Right renal cortex interstitium (tissue), 3 donors: Measurements from ENCODE around the gene SLC37A2. TPM values are rescaled to one million over a fixed set of nuclear protein-coding genes. Genes with fewer than 3 reads are reported as not detected.

ENCODE experiments used
- DNase-seq, 3 donors: peaks; one replicate each; pipeline ENCODE4 v3.0.0-alpha.2; 2013; ENCODE audit warnings: low read depth in 3 of 3, low spot score in 2 of 3
- polyA plus RNA-seq, 3 donors: library from polyadenylated mRNA; unstranded; fragments of 120-200 nt; gene quantifications; one replicate each; pipeline ENCODE4 v1.2.1, GENCODE V29; 2013; ENCODE audit not compliant: insufficient read length in 3 of 3

SLC37A2 gene
- polyA plus RNA-seq, 3 donors = 1.0 to 1.5 (median 1.4) TPM

DNA sequence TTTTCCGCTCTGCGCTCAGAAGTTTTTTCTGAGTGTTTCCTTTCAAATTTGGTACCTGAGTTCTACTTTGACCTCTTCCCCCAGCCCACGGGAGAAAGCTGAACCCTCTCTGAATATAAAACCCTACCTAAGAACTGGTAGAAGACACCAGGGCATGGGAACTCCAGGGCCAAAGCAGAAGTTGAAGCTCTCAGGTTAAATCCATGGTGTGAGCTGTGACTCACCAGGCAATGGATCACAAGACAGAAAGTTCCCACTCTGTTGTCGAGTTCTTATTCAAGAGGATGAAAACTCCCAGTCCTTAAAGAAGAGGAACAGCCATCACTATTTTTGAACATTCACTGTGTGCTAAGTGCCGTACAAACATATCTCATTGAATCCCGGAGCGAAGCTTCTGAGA, 39.4 kb downstream of the SLC37A2 start:
- no peak for DNase-seq

DNA sequence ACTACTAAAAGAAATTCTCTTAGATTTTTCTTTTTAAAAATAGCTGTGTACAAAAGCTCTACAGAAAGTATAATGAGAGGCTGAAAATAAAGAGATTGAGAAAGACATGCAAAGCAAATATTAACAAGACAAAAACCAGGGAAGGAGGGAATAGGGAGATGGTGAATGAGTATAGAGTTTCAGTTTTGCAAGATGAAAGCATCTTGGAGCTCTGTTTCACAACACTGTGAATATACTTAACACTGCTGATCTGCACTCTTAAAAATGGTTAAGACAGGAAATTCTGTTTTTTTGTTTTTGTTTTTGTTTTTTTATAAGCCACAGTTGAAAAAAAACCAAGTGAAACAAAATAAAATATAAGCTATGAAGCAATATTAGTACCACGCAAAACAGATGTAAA, 42.8 kb downstream of the SLC37A2 start:
- no peak for DNase-seq

- no peak for DNase-seq
These were observed 45.4 kb downstream of the SLC37A2 start for GRCh38 chr11:125108469-125108868.

GRCh38 chr11:125110506-125110905, 47.4 kb downstream of the SLC37A2 start:
- no peak for DNase-seq

DNA sequence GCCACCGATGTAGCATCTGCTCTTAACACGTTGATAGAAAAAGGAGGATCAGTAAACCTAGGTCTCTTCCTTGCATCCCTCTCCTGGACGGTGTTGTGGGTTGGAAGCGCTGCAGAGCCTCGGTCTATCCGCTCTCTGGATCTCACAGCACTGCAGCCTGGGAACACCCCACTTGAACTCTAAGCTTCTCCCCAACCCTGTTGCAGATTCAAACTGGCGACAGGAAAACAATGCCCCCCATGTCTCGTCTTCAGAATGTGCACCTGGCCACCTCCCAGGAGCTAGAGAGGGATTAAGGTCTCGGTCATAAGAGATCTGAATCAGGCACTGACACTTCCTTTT, 47.9 kb downstream of the SLC37A2 start:
- DNase-seq = peak in 2 of 3 donors; percentile 23 to 27

DNA sequence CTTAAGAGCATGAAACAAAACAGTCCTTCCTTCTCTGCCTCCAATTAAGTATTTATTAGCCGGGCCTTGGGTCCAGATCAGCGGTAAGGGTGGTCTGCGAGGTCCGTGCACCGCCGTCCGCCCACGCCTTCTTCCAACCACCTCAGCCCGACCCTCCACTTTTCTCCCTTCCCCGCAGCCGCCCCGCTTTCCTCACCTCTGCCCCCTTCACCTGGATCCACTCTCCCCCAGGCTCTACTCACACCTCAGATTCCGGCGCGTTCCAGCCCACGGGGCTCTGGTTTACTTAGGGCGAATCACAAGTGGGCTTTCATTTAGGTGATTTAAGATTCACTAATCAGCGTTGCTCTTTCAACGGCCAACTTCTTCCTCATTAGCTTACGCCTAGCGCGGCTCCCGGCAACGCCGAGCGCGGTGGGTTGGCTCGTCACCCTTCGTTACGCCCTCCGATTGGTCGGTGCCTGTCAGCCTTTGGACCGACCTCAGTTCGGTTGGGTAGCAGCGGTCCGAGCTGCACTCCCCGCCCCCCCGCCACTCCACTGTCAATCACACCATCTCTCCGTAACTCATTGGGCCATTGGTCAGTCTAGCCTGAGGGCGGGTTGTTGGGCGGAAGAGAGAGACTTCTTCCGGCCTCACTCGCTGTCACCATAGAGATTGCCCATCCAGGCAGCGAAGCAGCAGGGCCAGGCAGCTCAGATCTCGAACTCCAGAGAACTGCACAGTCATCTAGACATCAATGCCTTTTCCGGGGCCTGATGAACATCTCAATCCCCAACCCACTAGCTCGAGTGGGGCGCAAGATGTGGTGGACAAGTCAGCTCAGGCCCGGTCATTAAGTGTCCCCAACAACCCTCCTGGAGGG, 48.5 kb downstream of the SLC37A2 start, which contains the start of gene TMEM218:
Gene TMEM218, minus strand, starts transcription at position 284 of the 865 bp plus-strand sequence. CDS start 9,385 bp downstream, outside the sequence.
- peak; percentile 95 to 97 (median 97) for DNase-seq

- no peak for DNase-seq
These were observed 49.1 kb downstream of the SLC37A2 start for GRCh38 chr11:125112208-125112604.

DNA sequence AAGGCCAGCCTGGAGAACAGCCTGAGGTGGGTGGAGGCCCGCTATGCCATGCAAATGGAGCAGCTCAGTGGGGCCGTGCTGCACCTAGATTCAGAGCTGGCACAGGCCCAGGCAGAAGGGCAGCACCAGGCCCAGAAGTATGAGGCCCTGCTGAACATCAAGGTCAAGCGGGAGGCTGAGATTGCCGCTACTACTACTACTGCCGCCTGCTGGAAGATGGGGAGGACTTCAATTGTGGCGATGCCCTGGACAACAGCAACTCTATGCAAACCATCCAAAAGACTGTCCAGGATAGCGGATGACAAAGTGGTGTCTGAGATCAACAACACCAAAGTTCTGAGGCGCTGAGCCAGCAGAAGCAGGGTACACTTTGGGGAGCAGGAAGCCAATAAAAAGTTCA, 51.4 kb downstream of the SLC37A2 start:
- DNase-seq = no peak

DNA sequence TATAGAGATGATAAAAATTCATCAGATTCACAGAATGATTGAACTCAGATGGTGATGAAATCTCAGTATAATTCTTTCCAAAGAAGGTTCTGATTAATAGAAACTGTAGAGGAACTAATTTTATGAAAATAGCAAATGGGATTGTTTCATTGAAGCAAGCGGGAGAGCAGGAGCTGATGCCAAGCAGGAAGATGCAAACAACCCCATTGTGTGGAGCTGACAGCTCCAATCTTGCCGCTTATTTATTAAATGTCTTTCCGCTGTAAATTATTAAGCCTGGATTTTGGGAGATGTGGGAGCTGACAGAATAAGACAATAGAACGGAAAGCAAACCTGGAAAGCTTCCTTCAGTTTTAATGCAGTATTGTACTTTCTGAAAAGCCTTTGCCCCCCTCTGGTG, 54.3 kb downstream of the SLC37A2 start:
- no peak for DNase-seq

- no peak for DNase-seq
These were observed 60.3 kb downstream of the SLC37A2 start for GRCh38 chr11:125123194-125123946.

DNA sequence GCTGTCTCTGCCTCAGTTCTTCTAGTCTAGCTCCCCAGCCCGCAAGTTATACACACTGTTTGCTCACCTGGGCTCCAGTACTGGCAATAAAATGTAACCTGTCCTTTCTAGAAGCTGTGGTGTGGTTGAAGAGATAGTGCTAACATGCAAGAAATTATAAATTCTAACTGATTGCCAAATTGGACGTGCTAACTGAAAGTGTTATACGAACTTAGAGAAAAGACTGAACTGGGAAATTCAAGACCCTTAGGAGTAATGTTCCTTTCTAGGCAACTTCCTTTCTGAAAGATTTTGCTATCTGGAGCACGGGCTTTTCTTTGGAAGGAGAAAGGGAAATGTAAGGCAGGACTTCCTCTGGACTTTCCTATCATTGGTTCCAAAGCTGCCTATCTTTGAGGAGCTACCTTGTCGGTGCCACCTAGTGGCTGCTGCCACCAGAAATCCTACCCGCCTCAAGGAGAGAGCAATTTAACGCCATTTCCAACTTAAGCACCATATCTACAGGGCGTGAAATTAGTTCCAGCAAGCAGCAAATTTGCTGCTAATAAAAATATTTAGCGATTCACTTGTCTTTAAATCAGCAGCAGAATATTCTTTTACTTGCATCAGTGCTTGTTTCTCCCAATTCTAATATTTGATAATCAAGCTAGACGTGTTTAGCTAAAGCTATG, 61.0 kb downstream of the SLC37A2 start:
- DNase-seq = no peak

DNA sequence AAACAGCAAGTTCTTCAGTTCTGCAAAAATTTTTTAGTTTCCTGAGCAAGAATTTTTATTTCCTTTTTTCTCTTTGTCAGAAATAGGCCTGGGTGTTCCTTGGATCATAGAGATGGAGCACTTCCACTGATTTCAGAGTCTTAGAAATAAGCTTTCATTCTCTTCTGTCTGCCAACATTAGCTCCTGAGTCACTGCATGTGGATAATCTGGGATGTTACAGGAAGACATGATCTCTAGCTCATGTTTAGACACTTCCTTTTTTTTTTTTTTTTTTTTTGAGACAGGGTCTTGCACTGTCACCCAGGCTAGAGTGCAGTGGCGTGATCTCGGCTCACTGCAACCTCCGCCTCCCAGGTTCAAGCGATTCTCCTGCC, 61.5 kb downstream of the SLC37A2 start:
- no peak for DNase-seq

- no peak for DNase-seq
These were observed 65.3 kb downstream of the SLC37A2 start for GRCh38 chr11:125128450-125128849.

DNA sequence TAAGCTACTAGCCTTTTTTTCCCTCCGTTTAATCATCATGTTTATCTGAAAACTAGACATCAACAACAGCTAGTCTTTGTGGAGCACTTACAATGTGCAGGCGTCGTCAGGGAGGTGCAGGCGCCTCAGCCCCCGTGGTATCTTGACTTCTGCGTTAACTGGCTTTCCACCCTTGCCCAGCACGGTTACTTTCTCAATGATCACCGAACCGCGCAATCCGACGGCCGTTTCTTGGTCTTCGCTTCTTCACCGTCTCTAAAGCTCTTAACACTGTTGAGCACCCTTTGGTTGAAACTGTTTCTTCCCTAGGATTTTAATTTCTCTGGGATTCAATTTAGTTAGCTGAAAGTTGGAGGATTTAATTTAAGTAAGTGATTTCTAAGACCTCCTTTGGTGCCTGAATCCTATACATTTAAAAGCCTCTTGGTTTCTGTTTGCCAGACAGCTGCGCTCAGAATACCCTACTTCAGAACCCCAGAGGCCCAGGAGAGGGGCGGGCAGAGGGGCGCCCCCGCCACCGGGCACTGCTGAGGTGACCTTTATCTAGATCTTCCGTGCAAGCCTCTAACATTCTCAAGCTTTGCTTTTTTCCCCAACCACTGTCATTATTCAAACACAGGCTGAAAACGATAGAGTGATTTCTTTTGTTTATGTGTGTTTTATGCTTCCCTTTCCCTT, 66.3 kb downstream of the SLC37A2 start:
- no peak for DNase-seq

- DNase-seq = no peak
These were observed 69.0 kb downstream of the SLC37A2 start for GRCh38 chr11:125132071-125132470.

DNA sequence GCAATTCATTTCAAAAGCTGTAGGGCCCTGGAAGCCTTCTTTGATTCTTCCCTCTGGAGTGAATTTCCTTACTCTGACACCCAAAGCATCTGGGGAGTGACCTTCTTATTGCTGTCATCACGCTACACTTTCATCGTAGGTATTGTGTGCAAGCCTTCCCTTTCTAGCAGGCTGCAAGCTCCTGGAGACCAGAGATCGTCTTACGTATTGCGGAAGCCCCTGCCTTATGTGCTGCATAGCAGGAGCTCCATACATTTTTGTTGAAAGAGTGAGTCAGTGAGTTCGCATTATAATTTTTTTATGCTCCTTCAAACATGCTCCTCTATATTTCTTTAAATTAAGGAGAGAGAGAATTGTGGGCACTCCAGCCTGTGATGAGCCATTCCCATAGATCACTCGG, 69.5 kb downstream of the SLC37A2 start:
- no peak for DNase-seq

- no peak for DNase-seq
These were observed 72.9 kb downstream of the SLC37A2 start for GRCh38 chr11:125136001-125136400.

DNA sequence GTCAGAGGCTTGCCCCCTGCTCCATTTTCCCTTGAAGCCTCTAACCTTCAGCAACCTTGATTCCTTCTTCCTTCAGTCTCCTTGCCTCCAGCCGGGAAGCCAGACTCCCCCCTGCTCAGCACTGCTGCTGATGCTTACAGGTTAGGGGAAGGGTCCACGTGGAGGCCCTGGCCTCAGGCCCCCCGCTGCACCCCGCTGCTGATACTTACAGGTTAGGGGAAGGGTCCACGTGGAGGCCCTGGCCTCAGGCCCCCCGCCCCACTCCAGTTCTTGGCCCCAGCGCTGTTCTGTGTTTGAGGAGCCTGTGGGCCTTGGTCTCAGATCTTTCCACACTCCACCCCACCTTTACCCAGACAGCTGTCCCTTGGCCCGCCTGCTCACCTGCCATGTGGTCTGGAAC, 75.9 kb downstream of the SLC37A2 start:
- DNase-seq = no peak

DNA sequence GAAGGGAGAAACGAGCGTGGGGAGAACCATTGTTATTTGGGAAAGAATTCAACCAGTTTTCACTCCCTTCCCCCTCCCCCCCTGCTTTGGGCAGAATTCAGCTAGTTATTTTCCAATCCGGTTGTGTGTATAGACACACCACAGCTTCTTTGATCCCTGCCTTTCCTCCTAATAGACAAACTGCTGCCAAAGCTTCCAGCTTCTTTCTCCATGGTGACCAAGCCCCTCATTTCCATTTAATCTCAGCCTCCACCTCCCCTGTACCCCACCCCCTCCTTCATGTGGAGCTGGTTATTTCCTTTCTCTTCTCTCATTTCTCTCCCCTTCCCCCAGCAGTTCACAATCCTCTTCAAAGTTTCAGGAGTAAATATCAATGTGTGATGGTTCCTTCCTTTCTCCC, 76.7 kb downstream of the SLC37A2 start:
- DNase-seq = no peak
